ENCODE data around the gene FOXF2.

GRCh38 chr6:1389369-1390132 is at the start of gene FOXF2:
- TF ChIP-seq POLR2A (IDR thresholded peaks at IDR 0.05) (no peak), CTCF (IDR thresholded peaks at IDR 0.05) (no peak)

Data from ovary (tissue), 3 donors.